ENCODE results near the gene LOX.
"Not testable (repeated sequence)": the region's sequence is repeated elsewhere in the genome, so short reads cannot be mapped to it uniquely, and the experiment has no call there.

Gene LOX

DNA sequence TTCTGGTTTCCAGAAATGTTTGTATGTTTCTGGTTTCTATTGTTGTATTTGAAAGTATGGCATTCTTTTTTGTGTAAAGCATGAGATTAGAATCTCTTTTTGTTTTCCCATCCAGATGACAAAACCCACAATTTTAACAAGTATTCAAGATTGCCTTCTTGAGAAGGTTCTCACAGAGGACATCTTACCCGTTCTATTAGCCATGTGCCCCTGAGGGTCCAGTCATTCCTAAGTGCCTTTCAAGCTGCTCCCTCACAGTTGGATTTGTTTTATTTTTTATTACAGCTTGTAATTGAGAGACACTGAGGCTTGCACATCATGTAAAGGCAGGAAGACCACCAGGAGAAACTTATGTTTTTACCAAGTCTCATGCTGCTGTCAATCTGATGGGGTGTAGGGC is 19.3 kb upstream of the LOX start:
- Histone ChIP-seq H3K4me1 (ENCODE audit: control insufficient read depth in 1 of 2, insufficient read depth in 2 of 2, low read length in 2 of 2) (no peaks in the 10 kb centered on the region), H3K36me3 (ENCODE audit: control insufficient read depth in 1 of 2, insufficient read depth in 2 of 2, low read length in 2 of 2) (no peaks in the 10 kb centered on the region), H3K9ac (ENCODE audit: low read depth in 1 of 2, low read length in 2 of 2) (no peak overlapping the region), H3K27me3 (ENCODE audit: control insufficient read depth in 1 of 2, insufficient read depth in 2 of 2, low read length in 2 of 2) (no peaks in the 10 kb centered on the region), H3K9me3 (ENCODE audit: control insufficient read depth in 1 of 2, low read length in 2 of 2) (no peaks in the 10 kb centered on the region), H3K4me3 (ENCODE audit: low read depth in 1 of 2, low read length in 2 of 2) (no peak overlapping the region), H3K27ac (ENCODE audit: low read depth, low read length) (no peak overlapping the region)

DNA sequence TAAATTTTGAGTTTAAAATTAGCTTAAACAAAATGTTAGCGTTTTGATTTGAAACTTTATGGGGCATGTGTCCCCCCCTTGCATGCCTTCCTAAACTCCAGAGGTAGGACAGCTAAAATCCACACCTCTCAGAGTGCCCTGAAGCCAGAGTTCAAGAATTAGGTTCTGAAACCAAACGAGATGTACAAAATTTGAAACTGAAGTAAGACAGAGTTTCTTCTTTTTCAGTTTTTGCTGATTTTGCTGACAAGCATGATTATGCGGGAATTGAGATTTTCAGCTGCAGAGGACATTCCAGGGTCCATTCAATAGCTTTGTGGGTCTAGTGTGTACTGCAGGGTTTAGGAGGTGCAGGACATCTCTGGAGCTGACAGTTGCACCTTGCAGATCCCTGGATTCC is 17.1 kb upstream of the LOX start:
- H3K4me3 ChIP-seq (ENCODE audit: low read depth in 1 of 2, low read length in 2 of 2): no peak overlapping the region
- H3K27me3 ChIP-seq (ENCODE audit: control insufficient read depth in 1 of 2, insufficient read depth in 2 of 2, low read length in 2 of 2): no peaks in the 10 kb centered on the region
- no peak overlapping the region for H3K9ac ChIP-seq (ENCODE audit: low read depth in 1 of 2, low read length in 2 of 2)
- H3K27ac ChIP-seq (ENCODE audit: low read depth, low read length): no peak overlapping the region
- H3K4me1 ChIP-seq (ENCODE audit: control insufficient read depth in 1 of 2, insufficient read depth in 2 of 2, low read length in 2 of 2): no peaks in the 10 kb centered on the region
- H3K36me3 ChIP-seq (ENCODE audit: control insufficient read depth in 1 of 2, insufficient read depth in 2 of 2, low read length in 2 of 2): no peaks in the 10 kb centered on the region
- no peaks in the 10 kb centered on the region for H3K9me3 ChIP-seq (ENCODE audit: control insufficient read depth in 1 of 2, low read length in 2 of 2)

DNA sequence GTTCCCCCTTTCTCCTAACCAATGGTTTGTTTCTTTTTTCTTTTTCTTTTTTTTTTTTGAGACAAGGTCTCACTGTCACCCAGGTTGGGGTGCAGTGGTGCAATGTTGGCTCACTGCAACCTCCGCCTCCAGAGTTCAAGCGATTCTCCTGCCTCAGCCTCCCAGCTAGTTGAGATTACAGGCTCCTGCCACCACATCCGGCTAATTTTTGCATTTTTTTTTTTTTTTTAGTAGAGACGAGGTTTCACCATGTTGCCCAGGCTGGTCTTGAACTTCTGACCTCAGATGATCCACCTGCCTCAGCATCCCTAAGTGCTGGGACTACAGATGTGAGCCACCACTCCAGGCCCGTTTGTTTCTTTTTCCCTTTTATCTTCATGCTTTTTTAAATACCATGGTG is 16.2 kb upstream of the LOX start:
- not testable (repeated sequence) for H3K4me3 ChIP-seq (ENCODE audit: low read depth in 1 of 2, low read length in 2 of 2); H3K27me3 ChIP-seq (ENCODE audit: control insufficient read depth in 1 of 2, insufficient read depth in 2 of 2, low read length in 2 of 2); H3K27ac ChIP-seq (ENCODE audit: low read depth, low read length); H3K4me1 ChIP-seq (ENCODE audit: control insufficient read depth in 1 of 2, insufficient read depth in 2 of 2, low read length in 2 of 2); H3K9me3 ChIP-seq (ENCODE audit: control insufficient read depth in 1 of 2, low read length in 2 of 2); H3K9ac ChIP-seq (ENCODE audit: low read depth in 1 of 2, low read length in 2 of 2); H3K36me3 ChIP-seq (ENCODE audit: control insufficient read depth in 1 of 2, insufficient read depth in 2 of 2, low read length in 2 of 2)

DNA sequence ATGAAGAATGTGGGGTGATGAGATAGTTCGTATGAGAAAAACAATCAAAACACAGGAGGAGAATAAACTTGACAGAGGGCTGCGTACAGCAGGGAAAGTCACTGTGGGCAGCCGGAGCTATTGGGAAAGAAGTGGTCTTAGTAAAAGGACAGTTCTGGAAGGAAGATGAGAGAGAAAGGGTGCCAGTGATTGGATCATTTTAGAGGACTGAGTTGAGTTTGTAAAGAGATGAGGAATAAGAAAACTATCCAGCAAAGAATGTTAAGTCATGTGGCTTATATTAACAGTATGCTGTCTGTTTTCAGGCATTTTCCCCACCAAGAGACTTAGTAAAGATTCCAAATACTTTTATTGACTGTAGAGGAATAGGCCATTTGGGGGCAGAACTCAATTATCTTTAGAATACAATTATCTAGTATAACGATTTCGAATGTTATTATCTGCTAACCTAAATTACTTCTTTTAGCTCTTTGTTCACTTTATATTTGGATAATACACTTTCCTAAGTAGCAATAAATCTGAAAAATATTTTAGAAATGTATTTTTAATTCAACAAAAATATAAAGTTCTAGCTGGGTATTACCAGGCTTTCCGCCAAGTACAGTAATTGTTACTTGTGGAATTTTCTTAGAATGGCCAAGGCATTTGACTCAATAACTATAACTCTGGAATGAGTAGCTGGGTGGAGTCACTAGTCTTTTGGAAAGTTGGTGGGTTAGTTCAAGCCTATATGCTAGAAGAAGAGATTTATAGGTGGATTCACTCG is 15.5 kb upstream of the LOX start:
- H3K9me3 ChIP-seq (ENCODE audit: control insufficient read depth in 1 of 2, low read length in 2 of 2): no peaks in the 10 kb centered on the region
- H3K4me3 ChIP-seq (ENCODE audit: low read depth in 1 of 2, low read length in 2 of 2): no peak overlapping the region
- H3K36me3 ChIP-seq (ENCODE audit: control insufficient read depth in 1 of 2, insufficient read depth in 2 of 2, low read length in 2 of 2): no peaks in the 10 kb centered on the region
- H3K4me1 ChIP-seq (ENCODE audit: control insufficient read depth in 1 of 2, insufficient read depth in 2 of 2, low read length in 2 of 2): no peaks in the 10 kb centered on the region
- no peak overlapping the region for H3K9ac ChIP-seq (ENCODE audit: low read depth in 1 of 2, low read length in 2 of 2)
- no peaks in the 10 kb centered on the region for H3K27me3 ChIP-seq (ENCODE audit: control insufficient read depth in 1 of 2, insufficient read depth in 2 of 2, low read length in 2 of 2)
- H3K27ac ChIP-seq (ENCODE audit: low read depth, low read length): no peak overlapping the region

DNA sequence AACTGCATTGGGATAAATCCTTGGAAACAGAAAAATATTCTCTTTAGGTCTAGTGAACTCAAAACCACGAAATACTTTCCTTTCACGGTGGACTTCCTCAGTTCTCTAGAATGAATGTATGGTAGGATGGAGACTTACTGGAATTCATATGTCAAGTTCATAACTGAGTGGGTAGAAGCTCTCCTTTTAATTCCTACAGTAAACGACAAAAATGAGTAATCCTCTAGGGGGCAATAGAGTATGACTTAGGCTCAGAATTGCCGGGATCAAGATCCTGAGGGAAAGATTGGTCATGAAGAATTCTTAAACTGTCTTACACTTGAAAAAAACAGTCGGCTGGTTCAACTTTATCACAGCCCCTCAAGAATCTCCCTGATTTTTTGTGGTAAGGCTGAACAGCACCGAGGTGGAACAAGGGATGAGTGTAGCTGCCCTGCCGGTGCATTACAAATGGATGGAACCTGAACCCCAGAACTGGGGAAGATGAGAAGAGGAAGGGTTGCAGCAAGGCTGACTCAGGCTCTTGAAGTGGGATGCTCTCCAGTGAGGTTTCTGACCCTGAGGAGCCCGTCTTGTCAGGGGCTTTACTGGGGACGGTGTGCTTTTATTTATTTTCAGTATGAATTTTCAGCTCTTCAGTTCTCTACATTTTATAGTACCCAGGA is 14.0 kb upstream of the LOX start:
- no peak overlapping the region for H3K27ac ChIP-seq (ENCODE audit: low read depth, low read length)
- no peak overlapping the region for H3K4me3 ChIP-seq (ENCODE audit: low read depth in 1 of 2, low read length in 2 of 2)
- no peaks in the 10 kb centered on the region for H3K4me1 ChIP-seq (ENCODE audit: control insufficient read depth in 1 of 2, insufficient read depth in 2 of 2, low read length in 2 of 2)
- no peak overlapping the region for H3K9ac ChIP-seq (ENCODE audit: low read depth in 1 of 2, low read length in 2 of 2)
- no peaks in the 10 kb centered on the region for H3K27me3 ChIP-seq (ENCODE audit: control insufficient read depth in 1 of 2, insufficient read depth in 2 of 2, low read length in 2 of 2)
- H3K9me3 ChIP-seq (ENCODE audit: control insufficient read depth in 1 of 2, low read length in 2 of 2): no peaks in the 10 kb centered on the region
- H3K36me3 ChIP-seq (ENCODE audit: control insufficient read depth in 1 of 2, insufficient read depth in 2 of 2, low read length in 2 of 2): no peaks in the 10 kb centered on the region

DNA sequence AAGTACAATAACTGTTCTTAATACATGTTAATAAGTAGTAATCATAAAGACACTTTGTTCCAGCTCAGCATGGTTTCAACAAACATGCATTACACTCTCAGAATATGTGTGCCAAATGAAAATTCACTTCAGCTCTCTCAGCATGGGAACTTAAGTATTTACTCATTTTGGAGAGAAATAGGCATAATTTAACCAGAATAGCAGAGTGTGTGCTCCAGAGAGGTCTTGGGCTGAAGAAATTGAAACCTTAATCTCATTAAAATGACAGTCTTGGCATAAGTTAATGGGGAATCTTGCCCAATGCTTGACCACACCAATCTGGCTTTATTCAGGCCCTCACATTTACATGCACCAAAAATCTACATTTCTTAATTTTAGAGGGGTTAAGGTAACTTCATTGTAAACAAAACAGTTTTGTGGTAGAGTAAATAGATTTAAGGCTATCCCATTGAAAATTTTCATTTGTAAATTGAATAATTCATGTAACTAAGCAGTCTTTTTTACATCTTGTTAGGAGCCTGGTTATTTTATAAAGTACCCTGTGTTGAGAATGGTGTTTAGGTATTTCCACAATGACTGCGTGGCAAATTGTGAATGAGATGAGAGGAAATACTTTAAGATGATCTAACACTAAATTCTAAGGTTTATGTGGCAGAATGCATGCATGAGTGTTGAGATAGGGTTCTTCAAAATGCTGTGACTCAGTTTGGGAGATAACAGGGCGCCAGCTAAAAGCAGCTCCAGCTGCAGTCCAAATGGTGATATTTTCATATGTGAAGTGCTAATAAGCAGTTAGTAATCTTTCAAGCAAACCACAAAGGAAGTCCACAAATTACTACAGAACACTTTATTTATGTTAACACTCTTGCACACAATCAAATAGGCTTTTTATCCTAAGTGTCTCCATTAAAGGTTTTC is 11.3 kb upstream of the LOX start:
- Histone ChIP-seq H3K9ac (ENCODE audit: low read depth in 1 of 2, low read length in 2 of 2) (no peak overlapping the region), H3K27me3 (ENCODE audit: control insufficient read depth in 1 of 2, insufficient read depth in 2 of 2, low read length in 2 of 2) (no peaks in the 10 kb centered on the region), H3K27ac (ENCODE audit: low read depth, low read length) (no peak overlapping the region), H3K4me1 (ENCODE audit: control insufficient read depth in 1 of 2, insufficient read depth in 2 of 2, low read length in 2 of 2) (no peaks in the 10 kb centered on the region), H3K4me3 (ENCODE audit: low read depth in 1 of 2, low read length in 2 of 2) (no peak overlapping the region), H3K36me3 (ENCODE audit: control insufficient read depth in 1 of 2, insufficient read depth in 2 of 2, low read length in 2 of 2) (no peaks in the 10 kb centered on the region), H3K9me3 (ENCODE audit: control insufficient read depth in 1 of 2, low read length in 2 of 2) (no peaks in the 10 kb centered on the region)

DNA sequence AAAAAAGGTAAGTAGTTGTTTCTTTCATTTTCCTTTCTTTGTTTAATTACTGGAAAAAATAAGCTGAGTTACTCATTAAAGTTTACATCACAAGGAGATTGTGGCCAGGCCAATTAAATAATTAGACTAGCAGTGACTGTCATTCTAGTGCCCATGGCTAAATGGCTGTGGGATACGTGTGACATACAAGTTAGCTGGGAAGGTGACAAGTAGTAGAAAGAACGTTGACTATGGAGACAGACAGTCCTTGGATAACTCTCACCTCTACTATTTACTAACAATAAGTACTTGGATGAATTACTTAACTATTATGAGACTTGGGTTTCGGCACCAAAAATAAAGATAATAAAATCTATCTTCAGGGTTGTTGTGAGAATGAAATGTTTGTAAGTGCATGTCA is 7.0 kb upstream of the LOX start:
- no peaks in the 10 kb centered on the region for H3K9me3 ChIP-seq (ENCODE audit: control insufficient read depth in 1 of 2, low read length in 2 of 2)
- no peak overlapping the region for H3K4me3 ChIP-seq (ENCODE audit: low read depth in 1 of 2, low read length in 2 of 2)
- H3K4me1 ChIP-seq (ENCODE audit: control insufficient read depth in 1 of 2, insufficient read depth in 2 of 2, low read length in 2 of 2): peaks cover 0 to 4% of the 10 kb centered on the region in 2 donors
- no peak overlapping the region for H3K9ac ChIP-seq (ENCODE audit: low read depth in 1 of 2, low read length in 2 of 2)
- no peak overlapping the region for H3K27ac ChIP-seq (ENCODE audit: low read depth, low read length)
- H3K27me3 ChIP-seq (ENCODE audit: control insufficient read depth in 1 of 2, insufficient read depth in 2 of 2, low read length in 2 of 2): peaks cover 0 to 7% of the 10 kb centered on the region in 2 donors
- no peaks in the 10 kb centered on the region for H3K36me3 ChIP-seq (ENCODE audit: control insufficient read depth in 1 of 2, insufficient read depth in 2 of 2, low read length in 2 of 2)

DNA sequence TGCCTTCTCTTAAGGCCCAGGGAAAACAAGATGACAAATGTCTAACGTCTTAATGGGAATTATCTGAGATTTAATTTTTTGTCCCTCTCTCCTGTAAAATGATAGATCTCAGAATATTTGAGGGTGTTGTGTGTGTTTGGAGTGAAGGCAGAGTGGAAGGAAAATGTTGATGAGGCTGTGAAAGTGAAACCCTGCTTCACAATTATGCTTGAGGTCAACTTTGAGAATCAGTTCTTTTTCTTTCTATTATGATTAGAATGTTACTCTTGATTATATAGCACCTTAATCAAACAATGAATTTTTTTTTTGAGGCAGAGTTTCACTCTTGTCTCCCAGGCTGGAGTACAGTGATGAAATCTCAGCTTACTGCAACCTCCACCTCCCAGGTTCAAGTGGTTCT is 5.5 kb upstream of the LOX start:
- no peak overlapping the region for H3K9ac ChIP-seq (ENCODE audit: low read depth in 1 of 2, low read length in 2 of 2)

DNA sequence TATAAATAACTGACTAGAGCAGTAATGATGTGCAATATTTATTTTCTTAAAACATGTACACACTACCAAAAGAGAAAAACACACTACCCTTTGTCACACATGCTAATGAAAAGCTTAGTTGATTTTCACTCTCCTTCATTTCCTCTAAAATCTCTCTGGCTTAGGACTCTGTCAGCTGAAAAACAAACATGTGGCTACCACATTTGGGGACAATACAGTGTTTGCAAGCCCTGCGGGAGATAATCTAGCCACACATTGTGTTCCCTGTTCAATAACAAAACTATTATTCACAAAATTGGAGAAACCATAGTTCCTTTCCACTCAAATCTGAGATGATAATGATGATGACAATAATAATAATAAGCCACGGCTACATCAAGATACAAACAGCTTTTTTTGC is 3.5 kb upstream of the LOX start:
- Histone ChIP-seq H3K9me3 (ENCODE audit: control insufficient read depth in 1 of 2, low read length in 2 of 2) (no peaks in the 10 kb centered on the region), H3K27ac (ENCODE audit: low read depth, low read length) (no peak overlapping the region), H3K9ac (ENCODE audit: low read depth in 1 of 2, low read length in 2 of 2) (no peak overlapping the region), H3K4me1 (ENCODE audit: control insufficient read depth in 1 of 2, insufficient read depth in 2 of 2, low read length in 2 of 2) (peaks cover 6 to 20% of the 10 kb centered on the region in 2 donors), H3K4me3 (ENCODE audit: low read depth in 1 of 2, low read length in 2 of 2) (no peak overlapping the region), H3K27me3 (ENCODE audit: control insufficient read depth in 1 of 2, insufficient read depth in 2 of 2, low read length in 2 of 2) (peaks cover 13 to 35% of the 10 kb centered on the region in 2 donors), H3K36me3 (ENCODE audit: control insufficient read depth in 1 of 2, insufficient read depth in 2 of 2, low read length in 2 of 2) (no peaks in the 10 kb centered on the region)

More for the DNA sequence above, 5.5 kb upstream of the LOX start:
- Histone ChIP-seq H3K4me1 (ENCODE audit: control insufficient read depth in 1 of 2, insufficient read depth in 2 of 2, low read length in 2 of 2) (peaks cover 0 to 4% of the 10 kb centered on the region in 2 donors), H3K36me3 (ENCODE audit: control insufficient read depth in 1 of 2, insufficient read depth in 2 of 2, low read length in 2 of 2) (no peaks in the 10 kb centered on the region), H3K27me3 (ENCODE audit: control insufficient read depth in 1 of 2, insufficient read depth in 2 of 2, low read length in 2 of 2) (peaks cover 0 to 17% of the 10 kb centered on the region in 2 donors), H3K9me3 (ENCODE audit: control insufficient read depth in 1 of 2, low read length in 2 of 2) (no peaks in the 10 kb centered on the region), H3K4me3 (ENCODE audit: low read depth in 1 of 2, low read length in 2 of 2) (no peak overlapping the region), H3K27ac (ENCODE audit: low read depth, low read length) (no peak overlapping the region)

All from duodenal mucosa (tissue), 2 donors.